ENCODE data around the gene RAB11FIP4.

RAB11FIP4 gene

DNA sequence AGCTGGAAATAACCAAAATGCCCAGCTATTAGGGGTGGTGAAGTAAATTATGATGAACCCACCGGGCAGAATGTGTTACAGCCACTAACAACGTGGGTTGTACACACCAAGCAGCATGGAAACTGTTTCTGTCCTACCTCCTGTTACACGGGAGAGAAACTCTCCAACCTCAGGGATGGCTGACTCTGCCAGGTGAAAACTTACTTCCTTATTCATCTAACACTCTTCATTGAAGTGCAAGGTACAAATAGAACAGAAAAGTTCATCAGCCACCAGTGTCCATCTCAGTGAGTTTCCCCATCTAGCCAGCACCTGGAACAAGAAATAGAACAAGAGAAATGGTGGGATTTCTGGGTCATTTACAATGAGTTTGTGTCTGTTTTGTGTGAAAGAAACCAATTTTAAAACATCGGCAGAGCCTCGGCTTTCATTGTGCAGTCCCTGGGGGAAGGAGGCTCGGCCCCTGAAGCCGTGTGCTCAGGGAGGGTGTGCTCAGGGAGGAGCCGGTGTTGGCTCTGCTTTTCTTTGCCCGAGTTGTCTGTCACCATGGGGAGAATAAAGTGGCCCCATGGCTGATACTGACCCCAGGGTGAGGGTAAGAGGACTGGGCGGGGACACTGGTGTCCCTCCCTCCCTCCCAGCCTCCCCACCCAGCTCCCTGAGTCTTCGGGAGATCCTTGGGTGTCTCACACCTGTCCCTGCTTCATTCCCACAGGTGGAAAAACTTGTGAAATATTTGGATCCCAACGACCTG, 39.8 kb downstream of the RAB11FIP4 start:
- TF ChIP-seq GABPA (IDR thresholded peaks at IDR 0.05; ENCODE audit: low read depth) (no peak), SPI1 (IDR thresholded peaks at IDR 0.05; ENCODE audit: borderline replicate concordance, low read depth) (no peak), POLR2AphosphoS5 (IDR thresholded peaks at IDR 0.05; ENCODE audit: low read depth) (no peak)
- TF ChIP-seq, protein P1, sequence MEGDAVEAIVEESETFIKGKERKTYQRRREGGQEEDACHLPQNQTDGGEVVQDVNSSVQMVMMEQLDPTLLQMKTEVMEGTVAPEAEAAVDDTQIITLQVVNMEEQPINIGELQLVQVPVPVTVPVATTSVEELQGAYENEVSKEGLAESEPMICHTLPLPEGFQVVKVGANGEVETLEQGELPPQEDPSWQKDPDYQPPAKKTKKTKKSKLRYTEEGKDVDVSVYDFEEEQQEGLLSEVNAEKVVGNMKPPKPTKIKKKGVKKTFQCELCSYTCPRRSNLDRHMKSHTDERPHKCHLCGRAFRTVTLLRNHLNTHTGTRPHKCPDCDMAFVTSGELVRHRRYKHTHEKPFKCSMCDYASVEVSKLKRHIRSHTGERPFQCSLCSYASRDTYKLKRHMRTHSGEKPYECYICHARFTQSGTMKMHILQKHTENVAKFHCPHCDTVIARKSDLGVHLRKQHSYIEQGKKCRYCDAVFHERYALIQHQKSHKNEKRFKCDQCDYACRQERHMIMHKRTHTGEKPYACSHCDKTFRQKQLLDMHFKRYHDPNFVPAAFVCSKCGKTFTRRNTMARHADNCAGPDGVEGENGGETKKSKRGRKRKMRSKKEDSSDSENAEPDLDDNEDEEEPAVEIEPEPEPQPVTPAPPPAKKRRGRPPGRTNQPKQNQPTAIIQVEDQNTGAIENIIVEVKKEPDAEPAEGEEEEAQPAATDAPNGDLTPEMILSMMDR (IDR thresholded peaks at IDR 0.05; ENCODE audit: insufficient read depth, low read length) = no peak
- TF ChIP-seq, protein P2, sequence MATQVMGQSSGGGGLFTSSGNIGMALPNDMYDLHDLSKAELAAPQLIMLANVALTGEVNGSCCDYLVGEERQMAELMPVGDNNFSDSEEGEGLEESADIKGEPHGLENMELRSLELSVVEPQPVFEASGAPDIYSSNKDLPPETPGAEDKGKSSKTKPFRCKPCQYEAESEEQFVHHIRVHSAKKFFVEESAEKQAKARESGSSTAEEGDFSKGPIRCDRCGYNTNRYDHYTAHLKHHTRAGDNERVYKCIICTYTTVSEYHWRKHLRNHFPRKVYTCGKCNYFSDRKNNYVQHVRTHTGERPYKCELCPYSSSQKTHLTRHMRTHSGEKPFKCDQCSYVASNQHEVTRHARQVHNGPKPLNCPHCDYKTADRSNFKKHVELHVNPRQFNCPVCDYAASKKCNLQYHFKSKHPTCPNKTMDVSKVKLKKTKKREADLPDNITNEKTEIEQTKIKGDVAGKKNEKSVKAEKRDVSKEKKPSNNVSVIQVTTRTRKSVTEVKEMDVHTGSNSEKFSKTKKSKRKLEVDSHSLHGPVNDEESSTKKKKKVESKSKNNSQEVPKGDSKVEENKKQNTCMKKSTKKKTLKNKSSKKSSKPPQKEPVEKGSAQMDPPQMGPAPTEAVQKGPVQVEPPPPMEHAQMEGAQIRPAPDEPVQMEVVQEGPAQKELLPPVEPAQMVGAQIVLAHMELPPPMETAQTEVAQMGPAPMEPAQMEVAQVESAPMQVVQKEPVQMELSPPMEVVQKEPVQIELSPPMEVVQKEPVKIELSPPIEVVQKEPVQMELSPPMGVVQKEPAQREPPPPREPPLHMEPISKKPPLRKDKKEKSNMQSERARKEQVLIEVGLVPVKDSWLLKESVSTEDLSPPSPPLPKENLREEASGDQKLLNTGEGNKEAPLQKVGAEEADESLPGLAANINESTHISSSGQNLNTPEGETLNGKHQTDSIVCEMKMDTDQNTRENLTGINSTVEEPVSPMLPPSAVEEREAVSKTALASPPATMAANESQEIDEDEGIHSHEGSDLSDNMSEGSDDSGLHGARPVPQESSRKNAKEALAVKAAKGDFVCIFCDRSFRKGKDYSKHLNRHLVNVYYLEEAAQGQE (IDR thresholded peaks at IDR 0.05; ENCODE audit: insufficient replicate concordance, low read depth) = no peak
- Histone ChIP-seq H3K27me3 (ENCODE audit: insufficient read depth, poor library complexity, severe bottlenecking) (peaks cover 5% of the 10 kb centered on the region), H3K27ac (replicated peaks) (no peak overlapping the region), H3K4me3 (replicated peaks; ENCODE audit: insufficient read depth, low read length) (no peak overlapping the region)
- no peak for DNase-seq (ENCODE audit: low read depth in 1 of 2, low spot score in 1 of 2)

DNA sequence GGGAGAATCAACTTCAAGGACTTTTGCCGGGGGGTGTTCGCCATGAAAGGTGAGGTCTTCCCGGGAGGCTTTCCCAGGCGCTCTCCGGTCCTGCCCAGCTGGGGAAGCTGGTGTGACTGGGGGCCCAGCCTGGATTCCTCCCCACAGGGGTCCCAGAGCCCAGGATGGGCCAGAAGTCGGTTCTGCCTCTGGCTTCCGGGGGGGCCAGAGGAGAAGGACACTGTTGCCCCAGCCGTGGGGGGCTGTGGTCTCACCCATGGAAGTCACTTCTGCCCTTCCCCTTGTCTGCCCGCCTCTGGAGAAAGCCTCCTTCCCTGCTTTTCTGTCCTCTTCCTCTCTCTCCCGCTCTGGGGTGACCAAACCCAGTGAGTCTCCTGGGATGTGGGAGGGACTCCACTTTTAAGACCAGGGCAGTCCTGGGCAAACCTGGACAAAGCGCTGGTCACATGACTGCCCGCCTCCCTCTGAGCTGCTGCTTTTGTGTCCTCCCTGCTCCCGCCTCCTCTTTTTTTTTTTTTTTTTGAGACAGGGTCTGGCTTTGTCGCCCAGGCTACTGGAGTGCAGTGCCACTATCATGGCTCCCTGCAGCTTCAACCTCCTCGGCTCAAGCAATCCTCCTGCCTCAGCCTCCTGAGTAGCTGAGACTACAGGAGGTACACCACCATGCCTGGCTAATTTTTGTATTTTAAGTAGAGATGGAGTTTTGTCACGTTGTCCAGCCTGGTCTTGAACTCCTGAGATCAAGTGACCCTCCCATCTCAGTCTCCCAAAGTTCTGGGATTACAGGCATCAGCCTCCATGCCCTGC, 40.6 kb downstream of the RAB11FIP4 start:
- TF ChIP-seq, protein P1 (IDR thresholded peaks at IDR 0.05; ENCODE audit: insufficient read depth, low read length) = no peak
- TF ChIP-seq POLR2AphosphoS5 (IDR thresholded peaks at IDR 0.05; ENCODE audit: low read depth) (no peak), GABPA (IDR thresholded peaks at IDR 0.05; ENCODE audit: low read depth) (no peak), SPI1 (IDR thresholded peaks at IDR 0.05; ENCODE audit: borderline replicate concordance, low read depth) (no peak)
- TF ChIP-seq, protein P2 (IDR thresholded peaks at IDR 0.05; ENCODE audit: insufficient replicate concordance, low read depth) = no peak
- DNase-seq (ENCODE audit: low read depth in 1 of 2, low spot score in 1 of 2) = no peak
- no peak overlapping the region for H3K27ac ChIP-seq (replicated peaks)
- H3K4me3 ChIP-seq (replicated peaks; ENCODE audit: insufficient read depth, low read length) = no peak overlapping the region
- H3K27me3 ChIP-seq (ENCODE audit: insufficient read depth, poor library complexity, severe bottlenecking) = peaks cover 5% of the 10 kb centered on the region

DNA sequence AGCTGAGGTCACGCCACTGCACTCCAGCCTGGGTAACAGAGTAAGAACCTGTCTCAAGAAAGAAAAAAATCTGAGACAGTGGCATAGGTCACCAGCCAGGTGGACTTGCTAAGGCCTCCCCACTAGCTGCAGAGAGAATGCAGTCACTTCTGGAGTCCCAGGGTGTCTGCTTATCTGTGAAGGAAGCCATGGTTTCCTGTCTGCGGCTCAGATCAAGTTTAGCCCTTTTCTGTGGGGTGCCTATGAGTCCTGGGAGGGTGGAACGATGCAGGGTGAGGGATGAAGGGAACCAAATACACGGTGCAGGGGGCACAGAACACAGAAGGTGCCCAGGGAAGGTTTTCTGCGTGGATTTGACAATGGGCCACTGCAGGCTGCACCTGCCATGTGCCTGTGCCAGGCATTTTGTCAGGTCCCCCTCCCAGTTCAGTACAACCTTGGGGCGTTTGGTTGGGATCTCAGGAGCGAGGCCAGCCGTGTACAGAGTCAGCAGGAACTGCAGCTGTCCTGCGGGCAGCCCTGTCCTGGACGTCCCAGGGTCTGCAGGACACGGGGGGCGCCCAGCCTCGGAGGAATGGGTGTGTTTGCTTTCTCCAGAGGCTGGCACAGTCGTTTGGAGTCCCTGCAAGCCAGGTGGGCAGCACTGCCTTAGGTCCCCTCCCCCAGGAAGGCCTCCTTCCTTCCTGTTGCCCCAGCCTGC, 41.8 kb downstream of the RAB11FIP4 start:
- peak in 1 of 2 experiments; percentile 10 for DNase-seq (ENCODE audit: low read depth in 1 of 2, low spot score in 1 of 2)
- Histone ChIP-seq H3K27ac (replicated peaks) (no peak overlapping the region), H3K27me3 (ENCODE audit: insufficient read depth, poor library complexity, severe bottlenecking) (peaks cover 5% of the 10 kb centered on the region), H3K4me3 (replicated peaks; ENCODE audit: insufficient read depth, low read length) (no peak overlapping the region)
- TF ChIP-seq, protein P2 (IDR thresholded peaks at IDR 0.05; ENCODE audit: insufficient replicate concordance, low read depth) = no peak
- no peak for TF ChIP-seq SPI1 (IDR thresholded peaks at IDR 0.05; ENCODE audit: borderline replicate concordance, low read depth)
- TF ChIP-seq, protein P1 (IDR thresholded peaks at IDR 0.05; ENCODE audit: insufficient read depth, low read length) = no peak
- TF ChIP-seq POLR2AphosphoS5 (IDR thresholded peaks at IDR 0.05; ENCODE audit: low read depth) = no peak
- no peak for TF ChIP-seq GABPA (IDR thresholded peaks at IDR 0.05; ENCODE audit: low read depth)
